B cell (primary cell): ENCODE results near the gene ISM1.

Experiments
- CTCF ChIP-seq: fragments of 200-600 bp; IDR thresholded peaks from one replicate; pipeline ENCODE4 v1.8.0; 2022; ENCODE audit warnings: antibody characterized with exemption, mild to moderate bottlenecking
- EZH2 ChIP-seq: IDR thresholded peaks from 2 replicates; pipeline ENCODE4 v1.6.1; 2012; ENCODE audit warnings: borderline replicate concordance, low read depth, mild to moderate bottlenecking, moderate library complexity, low read length; ENCODE audit not compliant: insufficient read depth, poor library complexity, severe bottlenecking

GRCh38 chr20:13259921-13260320, 38.8 kb downstream of the ISM1 start:
- no peak for TF ChIP-seq CTCF
- no peak for TF ChIP-seq EZH2
